Activated CD8-positive, alpha-beta memory T cell treated with anti-CD3 and anti-CD28 coated beads for 1 hour (primary cell): Measurements from ENCODE around the gene NFATC3.

Experiments
- DNase-seq, 2 donors: peaks; one replicate each; pipeline ENCODE4 v3.0.0-alpha.2; 2020; ENCODE audit warnings: low read depth in 1 of 2; ENCODE audit errors: extremely low read depth in 1 of 2

Gene NFATC3

GRCh38 chr16:68267612-68268405 is 182.6 kb downstream of the NFATC3 start:
- DNase-seq: no peak

GRCh38 chr16:68269793-68270192 is 184.6 kb downstream of the NFATC3 start:
- no peak for DNase-seq

- no peak for DNase-seq
Observed at GRCh38 chr16:68270353-68270752, 185.2 kb downstream of the NFATC3 start.

GRCh38 chr16:68272507-68273209 is 187.5 kb downstream of the NFATC3 start:
- peak in 1 of 2 donors; percentile 39 for DNase-seq

GRCh38 chr16:68273459-68273858 is 188.3 kb downstream of the NFATC3 start:
- DNase-seq: no peak

GRCh38 chr16:68273896-68274295 is 188.7 kb downstream of the NFATC3 start:
- DNase-seq: no peak

- DNase-seq: no peak
Observed at GRCh38 chr16:68274441-68274840, 189.3 kb downstream of the NFATC3 start.

- no peak for DNase-seq
Observed at GRCh38 chr16:68275611-68276191, 190.5 kb downstream of the NFATC3 start.

GRCh38 chr16:68276223-68276622 is 191.1 kb downstream of the NFATC3 start:
- DNase-seq: no peak
